ENCODE results near the gene ADGB. TPM values are rescaled to one million over a fixed set of nuclear protein-coding genes. Genes with fewer than 3 reads are reported as not detected.

ADGB gene
- total RNA-seq, 4 donors from 2014 or later, result not detected

DNA sequence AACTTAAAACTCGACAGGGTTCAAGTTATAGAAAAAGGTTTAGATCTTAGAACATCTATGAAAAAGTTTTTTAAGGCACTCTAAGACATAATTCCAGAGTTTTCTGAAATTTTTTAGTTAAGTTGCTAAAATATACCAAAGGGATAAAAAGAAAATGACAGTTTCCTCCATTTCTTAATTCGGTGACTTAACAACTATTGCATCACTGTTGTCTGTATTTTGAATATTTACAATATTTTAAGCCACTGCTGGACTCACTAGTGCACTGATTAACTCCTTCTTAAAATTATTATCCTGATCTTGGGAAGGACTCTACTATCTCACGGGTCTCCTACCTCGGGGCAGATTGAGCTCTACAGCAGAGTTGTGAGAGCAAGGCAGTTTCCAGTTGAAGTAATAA is 91.0 kb downstream of the ADGB start:
- Histone ChIP-seq H3K36me3 (no peaks in the 10 kb centered on the region), H3K9me3 (no peaks in the 10 kb centered on the region), H3K4me3 (no peak overlapping the region), H3K27ac (replicated peaks in 1 of 4) (no peak overlapping the region), H3K27me3 (no peaks in the 10 kb centered on the region), H3K4me1 (no peaks in the 10 kb centered on the region)
- no peak for TF ChIP-seq POLR2A (IDR thresholded peaks at IDR 0.05; ENCODE audit: low read depth)
- no peak for TF ChIP-seq CTCF (IDR thresholded peaks at IDR 0.05)
- no peak for TF ChIP-seq EP300 (IDR thresholded peaks at IDR 0.05)
- TF ChIP-seq POLR2AphosphoS5 (IDR thresholded peaks at IDR 0.05), result no peak
- 80% methylated on average over 4 of the region's 4 CpGs for WGBS
- no peak for DNase-seq (ENCODE audit: extremely low spot score)
- intact Hi-C loops (cut with DNase I), result loop anchor here (5.0 kb wide), 1 partner anchor 763 kb away; no protein-coding TSS in a partner anchor

- intact Hi-C loops (cut with DNase I), result loop anchor here (5.0 kb wide), 1 partner anchor 766 kb away; no protein-coding TSS in a partner anchor
- 86% methylated on average over 4 of the region's 4 CpGs for WGBS
- Histone ChIP-seq H3K4me3 (no peak overlapping the region), H3K27ac (replicated peaks in 1 of 4) (no peak overlapping the region), H3K4me1 (no peaks in the 10 kb centered on the region), H3K36me3 (no peaks in the 10 kb centered on the region), H3K9me3 (no peaks in the 10 kb centered on the region), H3K27me3 (no peaks in the 10 kb centered on the region)
- no peak for DNase-seq (ENCODE audit: extremely low spot score)
- TF ChIP-seq POLR2A (IDR thresholded peaks at IDR 0.05; ENCODE audit: low read depth), result no peak
- no peak for TF ChIP-seq POLR2AphosphoS5 (IDR thresholded peaks at IDR 0.05)
- no peak for TF ChIP-seq CTCF (IDR thresholded peaks at IDR 0.05)
- no peak for TF ChIP-seq EP300 (IDR thresholded peaks at IDR 0.05)
Measured at GRCh38 chr6:146693342-146693741, 94.6 kb downstream of the ADGB start.

- peaks cover 0 to 4% (median 0%) of the 10 kb centered on the region in 4 donors for H3K4me1 ChIP-seq
- TF ChIP-seq POLR2A (IDR thresholded peaks at IDR 0.05; ENCODE audit: low read depth) (no peak), POLR2AphosphoS5 (IDR thresholded peaks at IDR 0.05) (no peak)
- H3K27me3 ChIP-seq, result no peaks in the 10 kb centered on the region
- no peak for DNase-seq (ENCODE audit: extremely low spot score)
- H3K9me3 ChIP-seq, result no peaks in the 10 kb centered on the region
- no peaks in the 10 kb centered on the region for H3K36me3 ChIP-seq
- intact Hi-C loops (cut with DNase I), result no loop called here
- H3K4me3 ChIP-seq, result no peak overlapping the region
- H3K27ac ChIP-seq (replicated peaks in 1 of 4), result no peak overlapping the region
- 88% methylated on average over 2 of the region's 2 CpGs for WGBS
Measured at GRCh38 chr6:146697921-146698320, 99.1 kb downstream of the ADGB start.

DNA sequence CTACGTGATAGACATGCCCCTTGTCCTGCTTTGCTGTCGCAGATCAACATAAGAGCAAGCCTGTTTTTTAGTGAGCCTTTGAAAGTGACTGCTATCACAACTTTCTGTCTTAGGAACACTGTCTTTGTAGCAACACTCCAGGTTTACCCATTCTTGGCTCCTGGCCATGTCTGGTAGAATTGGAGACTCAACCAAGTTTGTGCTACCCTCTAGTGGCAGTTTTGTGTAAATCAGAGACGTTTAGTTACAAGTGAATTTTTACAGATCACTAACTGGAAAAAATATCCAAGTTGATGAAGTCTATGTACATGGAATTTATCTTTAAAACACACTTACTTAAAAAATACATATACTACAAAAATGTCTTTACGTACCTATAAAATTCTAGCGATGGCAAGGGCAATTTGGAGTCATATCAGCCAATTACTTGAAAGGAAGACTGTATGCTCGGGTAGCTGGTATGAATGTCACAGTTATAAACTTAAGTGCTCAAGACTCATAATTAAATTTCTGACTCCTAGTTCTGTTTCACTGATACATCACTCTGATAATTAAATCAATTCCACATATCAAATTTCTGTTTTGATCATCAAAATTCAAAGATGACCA is 101.4 kb downstream of the ADGB start:
- Histone ChIP-seq H3K27me3 (no peaks in the 10 kb centered on the region), H3K9me3 (no peaks in the 10 kb centered on the region), H3K36me3 (no peaks in the 10 kb centered on the region), H3K4me1 (peaks cover 0 to 4% (median 0%) of the 10 kb centered on the region in 4 donors), H3K4me3 (no peak overlapping the region), H3K27ac (replicated peaks in 1 of 4) (no peak overlapping the region)
- no peak for DNase-seq (ENCODE audit: extremely low spot score)
- intact Hi-C loops (cut with DNase I), result loop anchor here (2.0 kb wide), 1 partner anchor 157 kb away; the partner anchor contains the start of gene RAB32
- TF ChIP-seq CTCF (IDR thresholded peaks at IDR 0.05) (peak; percentile 68 to 77 (median 70)), POLR2A (IDR thresholded peaks at IDR 0.05; ENCODE audit: low read depth) (no peak)
- WGBS, result 25% methylated on average over 6 of the region's 6 CpGs

- intact Hi-C loops (cut with DNase I), result loop anchor here (2.0 kb wide), 1 partner anchor 159 kb away; the partner anchor contains the start of gene RAB32
- no peak for TF ChIP-seq POLR2A (IDR thresholded peaks at IDR 0.05; ENCODE audit: low read depth)
- TF ChIP-seq POLR2AphosphoS5 (IDR thresholded peaks at IDR 0.05), result no peak
- no peak for TF ChIP-seq CTCF (IDR thresholded peaks at IDR 0.05)
- TF ChIP-seq EP300 (IDR thresholded peaks at IDR 0.05), result no peak
- no peaks in the 10 kb centered on the region for H3K9me3 ChIP-seq
- DNase-seq (ENCODE audit: extremely low spot score), result no peak
- peaks cover 0 to 3% (median 0%) of the 10 kb centered on the region in 4 donors for H3K27me3 ChIP-seq
- no peak overlapping the region for H3K4me3 ChIP-seq
- WGBS, result 72% methylated on average over 2 of the region's 2 CpGs
- peaks cover 0 to 4% (median 0%) of the 10 kb centered on the region in 4 donors for H3K4me1 ChIP-seq
- H3K36me3 ChIP-seq, result no peaks in the 10 kb centered on the region
- no peak overlapping the region for H3K27ac ChIP-seq (replicated peaks in 1 of 4)
Measured at GRCh38 chr6:146701632-146702031, 102.9 kb downstream of the ADGB start.
